Measurements from ENCODE around the gene GNE.
"Not testable (repeated sequence)": the region's sequence is repeated elsewhere in the genome, so short reads cannot be mapped to it uniquely, and the experiment has no call there.

The GNE gene

DNA sequence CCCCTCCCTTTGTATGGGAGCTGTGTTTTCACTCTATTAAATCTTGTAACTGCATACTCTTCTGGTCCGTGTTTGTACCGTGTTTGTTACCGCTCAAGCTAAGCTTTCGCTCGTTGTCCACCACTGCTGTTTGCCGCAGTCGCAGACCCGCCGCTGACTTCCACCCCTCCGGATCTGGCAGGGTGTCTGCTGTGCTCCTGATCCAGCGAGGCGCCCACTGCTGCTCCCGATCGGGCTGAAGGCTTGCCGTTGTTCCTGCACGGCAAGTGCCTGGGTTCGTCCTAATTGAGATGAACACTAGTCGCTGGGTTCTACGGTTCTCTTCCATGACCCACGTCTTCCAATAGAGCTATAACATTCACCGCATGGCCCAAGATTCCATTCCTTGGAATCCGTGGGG, 6.6 kb upstream of the GNE start:
- DNase-seq (ENCODE audit: low read depth in 2 of 2): no peak

DNA sequence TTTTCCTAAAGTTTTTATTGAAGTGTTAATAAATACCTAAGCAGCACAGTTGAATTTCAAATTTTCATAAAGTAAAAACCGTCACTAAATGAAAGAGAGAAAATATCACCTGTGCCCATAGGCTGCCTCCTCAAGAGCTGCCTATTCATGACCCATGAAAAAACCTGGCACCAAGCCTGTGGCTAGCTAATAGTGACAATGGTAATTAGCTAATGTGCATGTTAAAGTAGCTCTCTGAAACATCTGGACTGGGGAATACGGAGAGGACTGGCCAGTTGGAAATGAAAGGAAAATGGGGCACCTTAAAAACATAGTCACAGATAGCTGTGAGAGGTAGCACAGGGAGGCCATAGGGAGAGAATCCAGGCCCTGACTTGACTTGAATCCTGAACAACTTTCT, 5.4 kb upstream of the GNE start:
- DNase-seq (ENCODE audit: low read depth in 2 of 2): no peak

DNA sequence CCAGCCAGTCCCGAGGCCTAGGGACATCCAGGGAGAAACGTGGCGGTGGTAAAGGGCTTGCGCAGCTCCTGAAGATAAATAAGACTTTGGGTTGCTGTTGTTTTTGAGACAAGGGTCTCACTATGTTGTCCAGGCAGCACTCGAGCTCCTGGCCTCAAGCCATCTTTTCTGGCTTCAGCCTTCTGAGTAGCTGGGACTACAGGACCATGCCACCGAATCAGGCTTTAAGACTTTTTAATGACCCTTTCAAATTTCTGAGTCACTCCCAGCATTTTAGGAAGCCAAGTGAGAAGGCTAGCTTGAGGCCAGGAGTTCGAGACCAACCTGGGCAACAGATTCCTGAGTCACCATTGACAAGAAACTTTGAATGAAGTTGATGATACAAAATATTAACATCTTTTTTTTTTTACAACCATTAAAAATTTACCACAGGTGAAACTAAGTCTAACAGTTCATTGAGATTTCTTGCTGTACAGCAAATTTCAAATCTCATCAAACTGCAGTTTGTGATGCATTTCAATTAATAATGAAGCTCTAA, 817 bp upstream of the GNE start:
- no peak for DNase-seq (ENCODE audit: low read depth in 2 of 2)

DNA sequence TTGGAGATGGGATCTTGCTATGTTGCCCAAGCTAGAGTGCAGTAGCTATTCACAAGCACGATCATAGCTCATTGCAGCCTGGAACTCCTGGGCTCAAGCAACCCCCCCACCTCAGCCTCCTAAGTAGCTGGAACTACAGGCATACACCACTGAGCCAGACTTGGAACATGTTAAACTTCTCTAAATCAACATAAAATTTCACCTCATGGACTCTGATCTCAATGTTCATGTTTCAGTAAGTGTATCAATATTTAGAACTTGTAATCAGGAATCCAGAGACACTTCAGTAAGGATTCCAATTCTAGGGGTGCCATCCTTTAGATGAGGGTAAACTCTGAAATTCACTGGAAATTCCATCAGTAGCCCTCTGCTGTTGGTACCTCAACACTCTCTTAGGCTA, 6.8 kb downstream of the GNE start:
- DNase-seq (ENCODE audit: low read depth in 2 of 2): no peak

DNA sequence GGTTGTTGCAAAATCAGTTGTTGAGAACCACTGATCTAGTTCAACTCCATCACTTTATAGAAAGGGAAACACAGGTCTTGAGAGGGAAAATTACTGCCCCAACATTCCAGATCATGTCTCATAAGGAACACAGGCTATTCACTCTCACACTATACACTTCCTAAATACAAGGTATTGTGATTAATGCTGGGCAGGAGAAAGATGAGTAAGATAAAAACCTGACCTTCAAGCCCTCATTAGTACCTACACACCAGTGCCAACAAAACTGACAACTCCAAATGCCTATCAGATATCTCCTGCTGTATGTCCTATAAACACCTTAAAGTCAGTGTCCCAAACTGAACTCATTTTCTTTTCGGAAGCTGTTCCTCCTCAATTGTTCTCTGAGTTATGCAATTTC, 8.2 kb downstream of the GNE start:
- DNase-seq (ENCODE audit: low read depth in 2 of 2): no peak

DNA sequence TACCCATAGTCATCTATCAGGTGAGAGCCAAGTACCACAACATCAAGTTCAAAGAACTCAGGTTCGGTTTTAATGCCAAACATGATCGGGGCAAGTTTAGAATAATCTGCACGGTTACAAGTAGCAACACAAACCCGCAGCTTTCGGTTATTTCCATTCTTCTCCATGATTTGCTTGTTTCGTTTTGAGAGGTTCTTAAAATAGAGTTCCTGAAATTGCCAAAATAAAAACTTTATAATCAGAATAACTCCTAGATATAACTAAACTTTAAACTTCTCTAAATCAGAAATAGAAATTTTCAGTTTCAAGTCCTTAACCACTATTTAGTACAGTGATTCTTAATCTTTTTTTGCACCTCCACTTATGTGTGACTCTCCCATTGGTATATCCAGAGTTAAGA, 9.1 kb downstream of the GNE start:
- DNase-seq (ENCODE audit: low read depth in 2 of 2): no peak

DNA sequence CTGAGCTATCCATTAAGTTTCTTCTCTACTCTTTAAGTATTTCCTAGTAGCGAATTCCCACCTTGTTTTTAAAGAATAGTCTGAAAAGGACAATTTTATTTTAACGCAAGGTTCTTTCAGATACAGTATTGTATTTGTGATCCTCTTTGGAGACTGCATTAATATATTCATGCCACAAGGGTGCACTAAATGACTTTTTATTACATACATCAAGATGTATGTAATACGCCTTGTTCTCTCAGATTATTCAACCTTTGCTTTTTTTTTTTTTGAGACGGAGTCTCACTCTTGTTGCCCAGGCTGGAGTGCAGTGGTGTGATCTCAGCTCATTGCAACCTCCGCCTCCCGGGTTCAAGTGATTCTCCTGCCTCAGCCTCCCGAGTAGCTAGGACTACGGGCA, 10.2 kb downstream of the GNE start:
- not testable (repeated sequence) for DNase-seq (ENCODE audit: low read depth in 2 of 2)

DNA sequence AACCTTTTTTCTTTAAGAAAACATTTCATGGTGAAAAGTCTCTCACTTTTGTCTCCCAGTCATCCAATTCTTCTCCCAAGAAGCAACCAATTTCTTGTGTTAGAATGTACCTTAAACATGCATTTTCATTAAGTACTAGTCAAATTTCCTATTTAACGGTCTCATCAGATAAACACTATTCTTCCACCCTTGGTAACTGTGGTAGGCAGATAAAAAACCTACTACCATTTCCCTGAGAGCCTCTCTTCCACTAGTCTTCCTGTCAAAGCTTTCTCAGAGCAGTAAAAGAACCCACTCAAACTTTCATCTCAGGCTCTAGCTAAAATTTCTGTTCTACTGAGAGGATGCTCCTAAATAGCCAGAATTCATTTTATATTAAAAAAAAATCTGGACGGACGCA, 10.9 kb downstream of the GNE start:
- DNase-seq (ENCODE audit: low read depth in 2 of 2): no peak

DNA sequence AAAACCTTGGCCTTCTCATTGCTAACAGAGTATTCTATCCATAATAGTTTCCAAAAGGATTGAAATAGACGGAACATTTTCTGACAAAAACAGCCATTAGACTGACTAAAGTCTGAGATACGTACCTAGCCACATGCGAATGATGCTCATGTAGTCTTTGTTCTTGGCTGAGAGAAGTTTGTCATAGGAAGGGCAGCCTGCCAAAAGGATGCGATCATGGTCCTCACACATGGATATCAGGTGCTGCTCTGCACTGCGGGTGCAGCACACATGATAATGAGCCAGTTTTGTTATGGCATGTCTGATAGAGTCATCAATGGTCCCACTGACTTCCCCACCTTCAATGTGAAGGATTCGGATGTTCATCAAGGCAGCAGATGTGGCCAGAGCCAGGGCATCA, 12.3 kb downstream of the GNE start:
- no peak for DNase-seq (ENCODE audit: low read depth in 2 of 2)

DNA sequence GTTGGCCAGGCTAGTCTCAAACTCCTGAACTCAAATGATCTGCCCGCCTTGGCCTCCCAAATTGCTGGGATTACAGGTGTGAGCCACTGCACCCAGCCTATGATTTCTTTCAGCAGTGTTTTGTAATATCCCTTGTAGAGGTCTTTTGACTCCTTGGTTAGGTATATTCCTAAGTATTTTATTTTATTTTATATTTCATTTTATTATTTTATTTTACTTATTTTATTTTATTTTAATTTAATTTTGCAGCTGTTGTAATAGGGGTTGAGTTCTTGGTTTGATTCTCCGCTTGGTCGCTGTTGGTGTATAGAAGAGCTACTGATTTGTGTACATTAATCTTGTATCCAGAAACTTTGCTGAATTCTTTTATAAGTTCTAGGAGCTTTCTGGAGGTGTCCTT, 18.6 kb downstream of the GNE start:
- DNase-seq (ENCODE audit: low read depth in 2 of 2): not testable (repeated sequence)

DNA sequence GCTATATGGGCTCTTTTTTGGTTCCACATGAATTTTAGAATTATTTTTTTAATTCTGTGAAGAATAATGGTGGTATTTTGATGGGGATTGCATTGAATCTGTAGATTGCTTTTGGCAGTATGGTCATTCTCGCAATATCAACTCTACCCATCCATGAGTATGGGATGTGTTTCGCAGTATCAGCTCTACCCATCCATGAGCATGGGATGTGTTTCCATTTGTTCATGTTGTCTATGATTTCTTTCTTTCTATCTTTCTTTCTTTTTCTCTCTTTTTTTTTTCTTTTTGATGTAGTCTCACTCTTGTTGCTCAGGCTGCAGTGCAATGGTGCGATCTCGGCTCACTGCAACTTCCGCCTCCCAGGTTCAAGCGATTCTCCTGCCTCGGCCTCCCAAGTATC, 19.0 kb downstream of the GNE start:
- not testable (repeated sequence) for DNase-seq (ENCODE audit: low read depth in 2 of 2)

DNA sequence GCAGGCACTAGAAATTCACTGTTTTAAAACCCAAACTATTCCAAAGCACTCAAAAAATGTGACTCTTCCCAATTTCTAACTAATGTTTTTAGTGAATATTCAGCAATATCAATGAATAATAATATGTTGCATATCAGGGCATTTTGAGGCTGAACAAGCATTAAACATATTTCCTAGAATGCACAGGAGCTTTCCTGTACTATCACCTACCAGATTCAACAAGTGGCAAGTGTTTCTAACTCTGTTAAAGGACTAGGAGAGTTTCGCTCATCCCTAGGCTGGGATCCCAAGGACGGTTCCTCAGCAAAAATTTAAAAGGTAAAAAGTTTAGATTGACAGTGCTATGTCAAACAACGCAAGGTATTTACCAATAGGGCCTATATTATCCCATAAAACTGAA, 21.0 kb downstream of the GNE start:
- no peak for DNase-seq (ENCODE audit: low read depth in 2 of 2)

DNA sequence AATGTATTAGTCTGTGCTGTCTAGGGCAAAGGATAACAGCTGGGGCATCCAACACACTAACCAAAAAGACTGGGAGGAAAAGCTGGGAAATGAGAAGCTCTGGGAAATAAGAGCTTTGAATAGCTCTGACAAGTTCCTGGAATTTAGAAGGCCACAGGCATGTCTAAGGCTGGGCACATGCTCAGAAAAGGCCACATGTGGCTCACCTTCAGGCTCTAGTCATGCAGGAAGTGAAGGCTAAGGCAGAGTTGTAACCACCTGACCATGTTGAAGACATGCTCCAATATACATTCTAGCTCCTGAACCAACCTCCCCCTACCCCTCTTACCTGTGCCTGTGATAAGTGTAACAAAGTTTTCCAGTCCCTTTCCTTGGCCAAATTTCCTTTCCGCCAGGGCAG, 35.8 kb downstream of the GNE start:
- DNase-seq (ENCODE audit: low read depth in 2 of 2): no peak

DNA sequence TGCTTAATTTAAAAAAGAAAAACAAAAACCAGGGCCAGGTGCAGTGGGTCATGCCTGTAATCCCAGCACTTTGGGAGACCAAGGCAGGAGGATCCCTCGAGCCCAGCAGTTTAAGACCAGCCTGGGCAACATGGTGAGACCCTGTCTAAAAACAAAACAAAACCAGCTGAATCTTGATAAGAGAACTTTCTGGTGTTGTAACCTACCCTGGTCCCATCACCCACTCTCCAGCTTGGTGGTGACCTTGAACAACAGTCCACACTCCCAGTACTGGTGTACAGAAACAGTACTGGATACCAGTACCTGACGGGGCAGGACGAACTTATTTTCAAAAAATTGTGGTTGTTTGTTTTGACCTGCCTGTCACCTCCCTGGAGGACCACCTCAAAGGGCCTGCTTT, 36.6 kb downstream of the GNE start:
- no peak for DNase-seq (ENCODE audit: low read depth in 2 of 2)

DNA sequence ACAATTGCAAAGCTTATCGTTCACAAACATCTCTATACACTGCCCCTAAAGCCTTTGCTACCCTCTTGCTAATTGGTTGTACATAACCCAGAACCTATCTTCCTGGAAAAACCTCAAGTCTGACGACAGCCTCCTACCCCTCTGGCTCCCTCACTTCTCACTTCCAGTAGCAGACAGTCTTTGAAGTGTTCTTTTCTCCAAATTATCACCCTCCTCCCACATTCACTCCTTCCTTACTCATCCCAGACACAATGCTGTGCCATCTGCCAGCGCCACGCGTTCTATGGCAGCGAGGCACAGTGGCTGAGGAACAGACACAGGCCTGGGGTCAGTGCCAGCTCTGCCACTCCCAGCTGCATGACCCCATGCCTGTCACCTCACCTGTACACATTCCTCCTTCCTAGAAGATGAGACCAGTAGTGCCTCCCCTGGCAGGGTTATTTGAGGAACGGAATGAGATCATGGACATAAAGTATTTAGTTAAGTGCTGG, 39.8 kb downstream of the GNE start:
- DNase-seq (ENCODE audit: low read depth in 2 of 2): no peak

DNA sequence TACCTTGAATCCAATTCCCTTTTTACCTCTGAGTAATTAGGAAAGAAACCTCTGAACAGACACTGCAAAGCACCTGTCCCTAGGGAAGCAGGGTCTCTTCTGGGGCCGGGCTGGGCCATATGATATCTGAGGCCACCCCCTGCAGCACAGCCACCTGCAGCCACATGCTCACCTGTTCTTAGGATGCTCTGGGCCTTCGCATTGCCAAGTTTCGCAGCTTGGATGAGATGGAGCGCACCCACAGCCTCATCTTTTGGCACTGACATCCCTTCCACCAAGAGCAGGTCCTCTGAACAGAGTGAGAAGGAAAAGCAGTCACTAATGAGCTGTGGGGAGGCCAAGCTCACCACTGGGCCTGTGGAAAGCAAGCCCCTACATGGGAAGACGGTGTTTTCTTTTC, 40.2 kb downstream of the GNE start:
- DNase-seq (ENCODE audit: low read depth in 2 of 2): no peak

DNA sequence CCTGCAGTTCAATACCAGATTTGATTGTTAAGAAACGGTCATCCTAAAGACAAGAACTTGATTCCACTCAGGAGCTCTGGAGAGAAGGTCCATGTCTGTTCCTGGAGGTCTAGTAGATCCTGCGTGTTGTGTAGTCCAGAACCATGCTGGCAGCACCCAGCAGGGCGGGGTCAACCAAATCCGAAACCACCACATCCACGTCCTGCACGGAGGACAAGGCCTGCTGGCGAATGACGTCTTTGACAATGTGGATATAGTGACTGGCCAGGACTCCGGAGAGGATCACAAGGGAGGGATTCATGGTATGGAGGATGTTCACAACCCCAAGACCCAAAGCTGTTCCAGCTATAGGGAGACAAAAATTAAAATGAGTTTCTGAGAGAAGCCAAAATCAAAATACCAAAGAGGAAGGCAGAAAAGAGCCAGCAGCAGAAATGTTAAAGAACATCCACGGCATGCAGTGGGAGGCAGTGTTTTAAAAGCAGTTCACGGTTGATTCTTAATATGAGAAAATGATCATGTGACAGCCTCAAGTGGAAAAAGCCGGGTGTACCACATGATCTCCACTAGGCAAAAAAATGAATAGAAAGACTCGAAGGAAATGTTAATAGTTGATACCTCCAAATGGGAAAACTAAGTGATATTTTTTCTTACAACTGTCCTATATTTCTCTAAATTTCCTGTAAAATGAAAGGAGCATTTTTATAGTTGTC, 40.8 kb downstream of the GNE start:
- DNase-seq (ENCODE audit: low read depth in 2 of 2): no peak

DNA sequence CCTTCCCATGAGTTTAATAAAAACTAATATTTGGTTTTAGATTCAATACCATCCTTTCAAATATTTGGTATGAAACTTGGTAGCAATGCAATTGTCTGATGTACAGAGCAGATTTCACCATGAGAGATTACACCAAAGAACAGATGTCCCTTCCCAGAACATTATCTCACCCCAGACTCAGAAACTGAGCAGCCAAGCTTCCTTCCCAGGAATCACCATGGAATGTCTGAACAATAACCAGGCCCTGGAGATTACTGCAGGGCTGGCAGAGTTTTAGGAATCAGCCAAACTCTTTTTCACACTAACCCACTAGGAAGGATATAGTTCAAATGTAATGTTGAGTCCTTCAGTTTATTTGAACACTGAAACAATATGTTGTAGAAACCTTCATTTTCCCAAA, 43.7 kb downstream of the GNE start:
- no peak for DNase-seq (ENCODE audit: low read depth in 2 of 2)

DNA sequence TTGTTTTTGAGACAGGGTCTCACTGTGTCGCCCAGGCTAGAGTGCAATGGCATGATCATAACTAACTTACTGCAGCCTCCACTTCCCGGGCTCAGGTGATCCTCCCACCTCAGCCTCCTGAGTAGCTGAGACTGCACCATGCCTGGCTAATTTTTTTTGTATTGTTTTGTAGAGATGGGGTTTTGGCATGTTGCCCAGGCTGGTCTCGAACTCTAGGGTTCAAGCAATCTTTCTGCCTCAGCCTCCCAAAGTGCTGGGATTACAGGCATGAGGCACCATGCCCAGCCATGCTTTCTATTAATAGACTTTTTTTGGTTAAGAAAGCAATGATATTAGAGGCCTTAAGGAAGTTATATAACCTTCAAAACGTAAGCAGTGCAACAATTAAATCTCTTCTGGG, 44.3 kb downstream of the GNE start:
- no peak for DNase-seq (ENCODE audit: low read depth in 2 of 2)

DNA sequence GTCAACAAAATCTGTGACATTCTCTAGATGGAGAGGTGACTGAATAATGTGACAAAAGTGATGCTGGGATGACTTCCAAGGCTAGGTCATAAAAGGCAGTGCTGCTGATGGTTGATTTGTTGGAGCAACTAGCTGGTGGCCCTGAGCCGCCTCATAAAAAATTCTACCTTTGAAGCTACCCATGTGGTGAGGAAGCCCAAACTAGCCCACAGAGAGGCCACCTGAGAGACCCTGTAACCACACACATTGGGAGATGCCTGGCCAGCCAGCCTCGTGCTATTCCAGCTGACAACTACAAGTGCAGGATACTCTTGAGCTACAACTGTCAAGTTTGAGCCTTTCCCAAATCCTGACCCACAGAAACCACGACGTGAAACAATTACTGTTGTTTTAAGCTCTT, 44.9 kb downstream of the GNE start:
- no peak for DNase-seq (ENCODE audit: low read depth in 2 of 2)

DNA sequence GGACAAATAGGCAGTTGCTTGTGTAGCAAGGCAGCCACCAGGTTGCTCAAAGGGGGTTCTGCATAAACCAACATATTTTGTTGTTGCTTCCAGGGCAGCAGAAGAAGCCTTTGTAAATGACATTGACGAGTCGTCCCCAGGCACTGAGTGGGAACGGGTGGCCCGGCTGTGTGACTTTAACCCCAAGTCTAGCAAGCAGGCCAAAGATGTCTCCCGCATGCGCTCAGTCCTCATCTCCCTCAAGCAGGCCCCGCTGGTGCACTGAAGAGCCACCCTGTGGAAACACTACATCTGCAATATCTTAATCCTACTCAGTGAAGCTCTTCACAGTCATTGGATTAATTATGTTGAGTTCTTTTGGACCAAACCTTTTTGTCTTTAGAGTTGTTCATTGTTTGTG, 46.7 kb downstream of the GNE start:
- no peak for DNase-seq (ENCODE audit: low read depth in 2 of 2)

DNA sequence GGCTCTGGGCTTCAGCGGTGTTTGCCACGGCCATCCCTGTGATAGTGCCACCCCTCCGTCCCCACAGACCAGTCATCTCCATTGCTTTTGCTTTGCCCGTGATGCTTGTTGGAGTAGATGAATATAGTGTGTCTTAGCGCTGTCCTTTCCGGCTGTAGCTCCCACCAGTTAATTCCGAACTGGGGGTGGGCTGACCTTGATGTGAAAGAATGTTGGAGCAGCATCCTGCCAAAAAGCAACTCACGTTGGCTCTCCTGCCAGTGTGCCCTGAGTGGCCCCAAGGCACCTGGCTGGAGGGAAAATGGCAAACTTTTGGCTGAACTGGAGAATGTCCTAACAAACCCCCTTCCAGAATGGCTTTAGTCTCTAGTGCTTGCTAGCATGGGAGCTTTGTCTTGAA, 47.5 kb downstream of the GNE start:
- DNase-seq (ENCODE audit: low read depth in 2 of 2): no peak

DNA sequence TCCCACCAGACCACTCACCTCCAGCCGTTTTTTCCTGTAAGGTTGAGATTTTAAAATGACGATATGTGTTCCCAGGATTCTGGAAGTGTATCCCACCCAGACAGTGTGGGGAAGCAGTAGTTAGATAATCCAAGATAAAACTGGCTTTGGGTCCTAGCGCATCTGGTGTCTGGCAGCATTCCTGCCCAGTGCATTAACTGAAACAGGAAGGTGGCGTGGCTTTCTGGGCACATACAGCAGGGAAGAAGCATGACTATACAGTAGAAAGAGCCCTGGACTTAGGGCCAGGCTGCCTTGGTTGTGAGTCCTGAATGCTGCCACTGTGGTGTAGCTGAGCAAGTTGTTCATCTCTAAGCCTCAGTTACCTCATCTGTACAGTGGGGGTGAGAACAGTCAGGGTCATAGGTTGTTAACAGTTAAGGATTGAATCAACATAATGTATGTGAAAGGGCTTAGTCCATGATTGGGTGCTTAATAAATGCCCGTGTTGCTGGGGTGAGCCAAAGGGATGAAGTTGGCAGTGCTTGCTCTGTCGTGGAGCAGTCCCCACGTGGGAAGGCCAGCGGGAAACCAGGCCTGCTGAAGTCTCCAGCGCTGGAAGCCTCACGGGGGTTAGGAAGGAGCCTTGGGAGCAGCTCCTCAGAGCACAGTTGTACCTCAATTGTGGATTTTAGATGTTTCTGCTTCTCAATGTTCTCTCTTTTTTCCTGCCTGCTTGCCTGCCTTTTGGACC, 49.6 kb downstream of the GNE start:
- no peak for DNase-seq (ENCODE audit: low read depth in 2 of 2)

Measured in stimulated activated CD8-positive, alpha-beta memory T cell treated with anti-CD3 and anti-CD28 coated beads, Interleukin-2, amount 100 ng/mL, for 48 hours (primary cell).